IMR-90 (cell line): Measurements from ENCODE around the gene MPG. TPM values are rescaled to one million over a fixed set of nuclear protein-coding genes. Genes with fewer than 3 reads are reported as not detected.
A peak's percentile ranks its signal among the peaks of the same experiment; 100 is the strongest.

Experiments
- ATAC-seq: fragments of 200-7000 bp; cut with Tn5 transposase; 2 replicates; pipeline ENCODE4 v1.9.1; 2020; ENCODE audit warnings: low read depth, mild to moderate bottlenecking, moderate library complexity
- BruUV-seq: library from RNA; stranded (reverse); fragments of 400-500 nt; replicated peaks from 2 replicates; lab custom pipeline; 2021; lab: Mats Ljungman, UMichigan
- CTCF ChIA-PET: fragments of 300-600 bp; formaldehyde crosslinking; extraction: SDS; loops from one replicate; lab custom pipeline; 2021; ENCODE audit warnings: antibody characterized with exemption; lab: Yijun Ruan, JAX
- POLR2A ChIA-PET: fragments of 300-600 bp; sonication (Branson Sonifier 250); formaldehyde crosslinking; loops from one replicate; lab custom pipeline; 2022; ENCODE audit warnings: antibody characterized with exemption; ENCODE audit not compliant: unreplicated experiment; lab: Charles Lee
- DNase-seq: peaks from one replicate; pipeline ENCODE4 v3.0.0; 2013
- H2AFZ ChIP-seq: replicated peaks from 2 replicates; pipeline ENCODE3; 2013; ENCODE audit warnings: low read length, mild to moderate bottlenecking; ENCODE audit not compliant: poor library complexity
- H2AK5ac ChIP-seq: 2 replicates; pipeline ENCODE4 v1.6.1; 2013; ENCODE audit warnings: low read depth, low read length, inconsistent platforms
- H2AK9ac ChIP-seq: replicated peaks from 2 replicates; pipeline ENCODE3; 2013; ENCODE audit warnings: mild to moderate bottlenecking, low read depth, low read length, moderate library complexity; ENCODE audit not compliant: poor library complexity
- H2BK120ac ChIP-seq: 2 replicates; pipeline ENCODE4 v1.6.1; 2013; ENCODE audit warnings: low read depth, low read length, inconsistent platforms
- H2BK15ac ChIP-seq: 3 replicates; pipeline ENCODE4 v1.6.1; 2013; ENCODE audit warnings: low read depth, low read length, inconsistent platforms
- H2BK20ac ChIP-seq: 2 replicates; pipeline ENCODE4 v1.6.1; 2013; ENCODE audit warnings: low read depth, mild to moderate bottlenecking, inconsistent platforms, low read length, moderate library complexity
- H2BK5ac ChIP-seq: 2 replicates; pipeline ENCODE4 v1.6.1; 2013; ENCODE audit warnings: mild to moderate bottlenecking, low read depth, low read length, inconsistent platforms; ENCODE audit not compliant: poor library complexity, severe bottlenecking
- H3K14ac ChIP-seq: replicated peaks from 2 replicates; pipeline ENCODE4 v1.6.1; 2013; ENCODE audit warnings: low read depth, low read length, inconsistent platforms
- H3K18ac ChIP-seq: 2 replicates; pipeline ENCODE4 v1.6.1; 2013; ENCODE audit warnings: low read depth, low read length, control low read depth
- H3K23ac ChIP-seq: 2 replicates; pipeline ENCODE4 v1.6.1; 2013; ENCODE audit warnings: low read depth, low read length, inconsistent platforms
- H3K27ac ChIP-seq: 2 replicates; pipeline ENCODE4 v1.5.1; 2013; ENCODE audit warnings: mild to moderate bottlenecking, control low read depth, low read length; ENCODE audit not compliant: insufficient read depth
- H3K27me3 ChIP-seq: 2 replicates; pipeline ENCODE4 v1.6.1; 2013; ENCODE audit warnings: low read length; ENCODE audit not compliant: control insufficient read depth, insufficient read depth
- H3K36me3 ChIP-seq: 2 replicates; pipeline ENCODE4 v1.6.1; 2013; ENCODE audit warnings: low read length, mixed read lengths; ENCODE audit not compliant: control insufficient read depth, insufficient read depth
- H3K4ac ChIP-seq: 2 replicates; pipeline ENCODE4 v1.6.1; 2013; ENCODE audit warnings: low read depth, low read length, inconsistent platforms
- H3K4me1 ChIP-seq: 2 replicates; pipeline ENCODE4 v1.6.1; 2013; ENCODE audit warnings: low read length, mixed read lengths; ENCODE audit not compliant: control insufficient read depth, insufficient read depth
- H3K4me2 ChIP-seq: 2 replicates; pipeline ENCODE4 v1.6.1; 2013; ENCODE audit warnings: low read depth, mild to moderate bottlenecking, control low read depth, low read length, moderate library complexity
- H3K4me3 ChIP-seq: 2 replicates; pipeline ENCODE4 v1.5.1; 2013; ENCODE audit warnings: low read depth, mild to moderate bottlenecking, control low read depth, low read length, moderate library complexity; ENCODE audit not compliant: insufficient read depth
- H3K56ac ChIP-seq: 2 replicates; pipeline ENCODE4 v1.6.1; 2013; ENCODE audit warnings: low read length, inconsistent platforms; ENCODE audit not compliant: insufficient read depth; ENCODE audit errors: extremely low read depth
- H3K79me1 ChIP-seq, 2 experiments: 2 replicates each; pipeline ENCODE4 v1.6.1; 2013; ENCODE audit warnings: low read length in 2 of 2, inconsistent platforms in 1 of 2, low read depth in 1 of 2
- H3K9ac ChIP-seq: 2 replicates; pipeline ENCODE4 v1.6.1; 2013; ENCODE audit warnings: low read depth, low read length, control low read depth
- H3K9me1 ChIP-seq: 2 replicates; pipeline ENCODE4 v1.6.1; 2013; ENCODE audit warnings: low read length, inconsistent platforms; ENCODE audit not compliant: insufficient read depth
- H3K9me3 ChIP-seq: 2 replicates; pipeline ENCODE4 v1.6.1; 2013; ENCODE audit warnings: low read length; ENCODE audit not compliant: control insufficient read depth, insufficient read depth
- H4K20me1 ChIP-seq: 2 replicates; pipeline ENCODE4 v1.6.1; 2013; ENCODE audit warnings: low read length, inconsistent platforms; ENCODE audit not compliant: insufficient read depth
- H4K5ac ChIP-seq: 2 replicates; pipeline ENCODE4 v1.6.1; 2013; ENCODE audit warnings: mild to moderate bottlenecking, low read depth, low read length, control low read depth
- H4K8ac ChIP-seq, 2 experiments: 2 replicates each; pipeline ENCODE4 v1.6.1; 2013; ENCODE audit warnings: low read depth in 2 of 2, low read length in 2 of 2, control low read depth in 1 of 2, inconsistent platforms in 1 of 2
- H4K91ac ChIP-seq: 2 replicates; pipeline ENCODE4 v1.6.1; 2013; ENCODE audit warnings: low read depth, low read length, inconsistent platforms; ENCODE audit not compliant: insufficient read depth
- CEBPB ChIP-seq: IDR thresholded peaks from 2 replicates; pipeline ENCODE4 v1.6.1; 2012; ENCODE audit warnings: low read depth, low read length, improper control_type of control experiment
- CTCF ChIP-seq: conservative IDR thresholded peaks from 2 replicates; pipeline ENCODE4 v1.5.1; 2012; ENCODE audit warnings: mild to moderate bottlenecking, low read depth, low read length, improper control_type of control experiment
- MAFK ChIP-seq: IDR thresholded peaks from 2 replicates; pipeline ENCODE4 v1.6.1; 2012; ENCODE audit warnings: low read depth, low read length, improper control_type of control experiment
- MXI1 ChIP-seq: IDR thresholded peaks from 2 replicates; pipeline ENCODE4 v1.6.1; 2012; ENCODE audit warnings: low read depth, mild to moderate bottlenecking, low read length, moderate library complexity, borderline replicate concordance
- RAD21 ChIP-seq: IDR thresholded peaks from 2 replicates; pipeline ENCODE4 v1.6.1; 2012; ENCODE audit warnings: low read length, improper control_type of control experiment
- WGBS, 2 experiments: methylation state at CpG; one replicate each; pipeline versions ENCODE4 v1.1.5 to v1.1.7; 2013; ENCODE audit warnings: missing lambda C conversion rate in 2 of 2; ENCODE audit not compliant: insufficient read length in 1 of 2; ENCODE audit errors: extremely low coverage in 2 of 2; 5-methylcytosine and 5-hydroxymethylcytosine counted together
- dilution Hi-C: fragments of 300-500 bp; cut with HindIII; formaldehyde crosslinking; loops from one replicate; pipeline ENCODE4 v1.14.3; 2018; ENCODE audit warnings: low sequenced_read_pairs; ENCODE audit not compliant: unreplicated experiment
- in situ Hi-C: fragments of 300-500 bp; cut with MboI; formaldehyde crosslinking; loops from 3 replicates; pipeline ENCODE4 v1.14.3; 2019; ENCODE audit warnings: low sequenced_read_pairs, inconsistent platforms, mixed read lengths
- intact Hi-C: fragments of 100-400 bp; cut with micrococcal nuclease; formaldehyde crosslinking; loops from 2 replicates; pipeline ENCODE4 v1.10.0; 2022
- polyA plus RNA-seq, 3 experiments: library from polyadenylated mRNA; depleted of rRNA; stranded (reverse); fragments of >200 nt; gene quantifications; 2 replicates each; pipeline ENCODE4 v1.2.3, GENCODE V29; 2012; ENCODE audit warnings: low replicate concordance in 1 of 3
- total RNA-seq: library from RNA; depleted of rRNA; stranded (reverse); fragments of >200 nt; gene quantifications from 2 replicates; pipeline ENCODE4 v1.2.3, GENCODE V29; 2012

The MPG gene
- total and polyA plus RNA-seq, 2 of the 4 experiments (the other 2 are of a cell fraction) = 66.7 to 135 TPM

- no peak for TF ChIP-seq CTCF
- TF ChIP-seq RAD21 = peak; percentile 24; the same call in 1 of the 2 replicates
These were observed 6.8 kb downstream of the MPG start (continued) for GRCh38 chr16:84718-85406.

GRCh38 chr16:85407-85782, 7.4 kb downstream of the MPG start:
- in situ Hi-C loops (no loop called here), intact Hi-C loops (no loop called here), dilution Hi-C loops (no loop called here)
- peak overlapping the region; percentile 93 for H2AK9ac ChIP-seq
- H3K18ac ChIP-seq = no peak overlapping the region
- POLR2A ChIA-PET = no interaction called here
- TF ChIP-seq MXI1 (no peak), CEBPB (no peak), RAD21 (no peak), MAFK (no peak)
- no peak overlapping the region for H4K5ac ChIP-seq
- no TSS peak for BruUV-seq
- peaks cover 21% of the 10 kb centered on the region for H4K20me1 ChIP-seq
- H2AFZ ChIP-seq = no peak overlapping the region
- H3K56ac ChIP-seq = no peak overlapping the region
- WGBS, 2 experiments = 95% methylated on average over 12 of the region's 18 CpGs; no CpG with 5 or more reads in 1 of the 2 experiments
- CTCF ChIA-PET = interaction anchor here (1.3 to 2.3 kb wide), 2 partner anchors 11 to 20 kb away, joined by 5 to 14 read pairs; no protein-coding TSS in a partner anchor
- H3K27me3 ChIP-seq = no peaks in the 10 kb centered on the region
- H2BK20ac ChIP-seq = no peak overlapping the region
- no peak for DNase-seq
- no peak overlapping the region for H3K23ac ChIP-seq
- 0 out of 2 replicates have a peak, but pooled peaks cover 10% of the 10 kb centered on the region for H3K9me1 ChIP-seq
- no peak for ATAC-seq
- no peak overlapping the region for H2BK15ac ChIP-seq
- peaks cover 65% of the 10 kb centered on the region for H3K36me3 ChIP-seq
- H3K9me3 ChIP-seq = no peaks in the 10 kb centered on the region
- peak overlapping the region; percentile 79 for H3K27ac ChIP-seq
- H4K8ac ChIP-seq = peak overlapping the region in 1 of 2 experiments; percentile 55; a peak in 1 of 4 replicates
- H2AK5ac ChIP-seq = peak overlapping the region; percentile 93
- 0 out of 2 replicates have a peak overlapping the region, but pooled peaks have one; percentile 49 for H3K9ac ChIP-seq
- H3K4me2 ChIP-seq = no peak overlapping the region
- peak overlapping the region; percentile 35; the same call in 1 of the 2 replicates for H2BK120ac ChIP-seq
- peaks cover 16 to 72% of the 10 kb centered on the region in 2 experiments; a peak in 3 of 4 replicates for H3K79me1 ChIP-seq
- peak overlapping the region; percentile 82 for H2BK5ac ChIP-seq
- peaks cover 18% of the 10 kb centered on the region for H3K4me1 ChIP-seq
- peak overlapping the region; percentile 83 for H3K4ac ChIP-seq
- no peak overlapping the region for H3K4me3 ChIP-seq
- H4K91ac ChIP-seq = peak overlapping the region; percentile 46; the same call in 1 of the 2 replicates
- H3K14ac ChIP-seq = no peak overlapping the region
